GM21529 (cell line): Measurements from ENCODE around the gene MCCC1.
"Not testable (repeated sequence)": the region's sequence is repeated elsewhere in the genome, so short reads cannot be mapped to it uniquely, and the experiment has no call there.

Experiments used
- ATAC-seq: cut with Tn5 transposase; IDR thresholded peaks from one replicate; pipeline ENCODE4 v1.9.1; 2021; ENCODE audit not compliant: unreplicated experiment

The MCCC1 gene

DNA sequence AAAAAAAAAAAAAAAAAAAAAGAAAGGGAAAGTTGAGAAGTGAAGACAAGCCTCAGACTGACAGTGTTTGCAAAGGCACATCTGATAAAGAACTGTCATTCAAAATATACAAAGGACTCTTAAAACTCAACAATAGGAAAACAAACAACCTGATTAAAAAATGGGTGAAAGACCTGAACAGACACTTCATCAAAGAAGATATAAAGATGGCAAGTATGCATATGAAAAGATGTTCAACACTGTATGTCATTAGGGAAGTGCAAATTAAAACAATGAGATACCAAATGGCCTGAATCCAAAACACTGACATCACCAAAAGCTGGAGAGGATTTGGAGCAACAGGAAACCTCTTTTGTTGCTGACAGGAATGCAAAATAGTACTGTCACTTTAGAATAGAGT, 48.6 kb downstream of the MCCC1 start:
- ATAC-seq: no peak

DNA sequence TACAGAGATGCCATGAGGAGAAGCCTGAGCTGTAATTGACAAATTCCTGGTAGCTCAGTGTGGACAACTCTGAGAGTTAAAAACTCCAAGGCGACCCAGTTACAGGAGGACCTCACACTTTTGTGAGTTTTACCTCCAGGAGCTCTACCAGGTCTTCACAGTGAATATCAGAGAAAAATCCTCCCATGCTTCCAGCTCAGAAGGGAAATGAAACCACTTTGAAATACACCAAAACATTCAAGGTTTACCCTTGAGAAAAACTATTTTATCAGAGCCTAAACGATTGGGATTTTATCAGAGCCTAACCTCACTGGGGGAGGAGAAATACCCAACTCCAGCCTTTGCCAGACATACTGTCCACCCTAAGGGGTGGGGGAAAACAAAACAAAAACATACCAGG, 52.4 kb downstream of the MCCC1 start:
- ATAC-seq: no peak

DNA sequence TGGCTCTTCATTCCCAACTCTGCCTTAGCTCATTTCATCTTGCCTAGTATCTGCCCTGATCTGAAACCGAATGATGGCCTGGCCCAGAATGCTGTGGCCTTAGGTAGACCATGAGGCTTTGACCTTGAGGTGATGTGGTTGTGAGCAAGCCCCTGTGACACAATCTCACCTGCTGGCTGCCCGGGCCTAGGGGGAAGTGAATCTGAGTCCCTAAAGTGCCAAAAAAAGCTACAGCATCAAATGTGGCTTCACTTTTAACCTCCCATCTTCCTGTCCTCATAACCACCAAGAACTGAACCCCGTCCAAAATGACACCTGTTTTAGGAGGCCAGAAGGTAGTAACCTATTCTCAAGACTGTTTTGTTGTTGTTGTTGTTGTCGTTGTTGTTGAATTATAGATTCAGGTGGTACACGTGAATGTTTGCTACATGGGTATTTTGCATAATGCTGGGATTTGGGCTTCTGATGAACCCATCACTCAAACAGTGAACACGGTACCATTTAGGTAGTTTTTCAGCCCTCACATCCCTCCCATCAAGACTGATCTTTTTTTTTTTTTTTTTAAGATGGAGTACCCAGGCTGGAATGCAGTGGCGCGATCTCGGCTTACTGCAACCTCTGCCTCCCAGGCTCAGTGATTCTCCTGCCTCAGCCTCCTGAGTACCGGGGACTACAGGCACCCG, 54.6 kb downstream of the MCCC1 start:
- peak; percentile 97 for ATAC-seq

DNA sequence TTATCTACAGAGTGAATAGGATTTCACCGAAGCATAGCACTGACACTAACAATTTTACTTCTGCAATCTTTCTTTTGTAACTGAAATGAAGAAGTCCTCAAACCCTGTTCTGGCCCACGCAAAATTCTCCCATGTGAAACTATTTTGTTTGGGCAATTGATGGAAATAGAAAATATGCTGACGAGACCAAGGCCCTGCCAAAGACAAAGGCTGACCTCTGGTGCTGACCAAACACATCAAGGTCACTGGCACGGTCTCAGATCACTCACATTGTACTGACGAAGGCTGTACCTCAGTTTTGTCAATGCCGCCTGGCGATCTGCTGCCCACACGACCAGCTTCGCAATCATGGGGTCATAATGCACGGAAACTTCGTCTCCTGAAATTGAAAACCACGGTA, 60.5 kb downstream of the MCCC1 start:
- no peak for ATAC-seq

DNA sequence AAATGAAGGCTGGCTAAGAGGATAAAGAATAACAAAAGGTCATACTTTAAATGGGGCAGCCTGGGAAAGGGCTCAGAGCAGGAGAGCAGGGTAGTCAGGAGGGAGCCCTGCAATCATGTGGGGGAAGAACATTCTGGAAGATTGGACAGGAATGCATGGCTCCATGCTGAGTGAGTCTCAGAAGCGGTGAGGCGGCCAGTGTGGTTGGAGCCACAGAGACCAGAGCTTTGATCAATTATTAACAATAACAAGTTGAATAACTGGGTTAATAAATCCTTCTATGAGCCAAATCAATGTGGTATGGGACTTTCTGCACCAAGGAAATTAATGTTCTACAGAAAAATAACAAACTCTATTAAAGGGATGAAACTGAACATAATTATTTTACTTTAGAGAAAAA, 61.1 kb downstream of the MCCC1 start:
- ATAC-seq: no peak

DNA sequence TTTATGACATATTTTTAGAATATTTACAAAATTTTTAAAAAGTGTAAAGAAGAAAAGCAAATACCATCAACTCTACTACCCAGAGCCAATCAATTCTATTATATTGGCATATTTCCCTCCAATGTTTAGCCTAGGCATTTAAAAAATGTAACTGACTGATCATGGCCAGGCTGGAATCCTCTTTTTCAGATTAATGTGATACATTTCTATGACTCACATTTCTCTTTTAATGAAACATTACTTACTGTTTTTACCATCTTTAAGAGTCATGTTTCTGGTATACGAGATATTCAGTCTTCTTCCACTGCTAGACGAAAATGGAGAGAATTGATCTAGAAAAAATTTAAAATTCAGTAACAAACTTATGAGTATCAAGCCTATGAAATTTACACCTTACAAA, 65.5 kb downstream of the MCCC1 start:
- no peak for ATAC-seq

DNA sequence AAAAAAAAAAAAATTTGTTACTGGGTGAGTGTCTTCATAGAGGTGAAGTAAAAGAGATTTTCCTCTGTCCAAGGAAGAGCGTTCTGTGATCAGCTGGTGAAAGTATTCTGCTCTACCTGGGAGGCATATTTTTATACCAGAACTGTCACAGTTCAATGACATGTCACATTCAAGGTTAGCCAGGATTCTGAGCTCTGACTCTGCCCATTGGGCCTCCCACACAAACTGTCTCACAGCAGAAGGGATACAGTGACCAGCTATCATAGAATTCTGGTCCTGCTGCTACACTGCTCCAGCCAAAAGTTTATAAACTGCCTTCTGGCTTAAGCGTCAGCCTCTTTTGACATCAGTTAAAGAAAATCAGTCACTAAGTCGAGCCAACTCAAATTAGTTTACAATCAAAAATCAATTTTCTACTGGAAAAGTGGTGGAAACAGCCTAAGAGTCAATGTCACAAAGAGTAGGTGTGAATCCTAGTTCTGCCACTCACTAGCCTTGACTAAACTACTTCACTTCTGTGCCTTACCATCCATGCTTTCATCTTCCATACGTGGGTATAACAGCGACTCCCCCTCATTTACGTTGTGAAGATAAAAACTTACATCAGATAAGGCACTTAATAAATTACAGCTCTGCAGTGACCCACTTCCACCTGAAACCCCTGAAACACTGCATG, 66.3 kb downstream of the MCCC1 start:
- ATAC-seq: no peak

DNA sequence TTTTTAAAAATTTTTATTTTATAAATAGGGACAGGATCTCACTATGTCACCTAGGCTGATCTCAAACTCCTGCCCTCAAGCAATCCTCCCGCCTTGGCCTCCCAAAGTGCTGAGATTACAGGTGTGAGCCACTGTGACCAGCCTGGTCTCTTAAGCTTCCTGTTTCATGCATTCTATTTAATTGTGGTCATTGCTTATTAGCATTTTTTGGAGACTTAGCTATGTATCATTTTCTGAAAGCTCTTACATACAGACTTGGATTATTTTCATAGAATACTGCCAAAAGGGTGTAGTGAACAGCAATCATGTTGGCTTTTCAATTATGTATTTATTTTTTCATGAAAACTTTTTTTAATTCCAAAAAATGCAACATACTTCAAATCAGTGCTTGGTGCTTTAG, 67.5 kb downstream of the MCCC1 start:
- no peak for ATAC-seq

DNA sequence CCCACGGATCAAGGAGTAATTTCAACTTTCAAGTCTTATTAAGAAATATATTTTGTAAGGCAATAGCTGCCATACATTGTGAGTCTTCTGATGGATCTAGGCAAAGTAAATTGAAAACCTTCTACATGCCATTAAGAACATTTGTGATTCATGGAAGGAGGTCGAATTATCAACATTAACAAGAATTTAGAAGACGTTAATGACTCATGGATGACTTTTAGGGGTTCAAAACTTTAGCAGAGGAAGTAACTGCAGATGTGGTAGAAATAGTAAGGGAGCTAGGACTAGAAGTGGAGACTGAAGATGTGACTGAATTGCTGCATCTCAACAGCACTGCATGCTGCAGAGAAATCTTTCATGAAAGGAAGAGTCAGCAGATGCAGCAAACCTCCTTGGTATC, 70.9 kb downstream of the MCCC1 start:
- no peak for ATAC-seq

DNA sequence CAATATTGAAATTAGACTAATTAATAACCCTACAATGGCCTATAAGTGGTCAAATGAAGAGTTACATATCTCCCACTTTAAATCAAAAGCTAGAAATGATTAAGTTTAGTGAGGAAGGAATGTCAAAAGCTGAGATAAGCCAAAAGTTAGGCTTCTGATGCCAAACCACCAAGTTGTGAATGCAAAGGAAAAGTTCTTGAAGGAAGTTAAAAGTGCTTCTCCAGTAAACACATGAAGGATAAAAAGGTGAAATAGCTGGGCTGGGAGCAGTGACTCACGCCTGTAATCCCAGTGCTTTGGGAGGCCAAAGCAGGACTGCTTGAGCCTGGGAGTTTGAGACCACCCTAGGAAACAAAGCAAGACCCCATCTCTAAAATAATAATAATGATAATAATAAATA, 72.0 kb downstream of the MCCC1 start:
- no peak for ATAC-seq

DNA sequence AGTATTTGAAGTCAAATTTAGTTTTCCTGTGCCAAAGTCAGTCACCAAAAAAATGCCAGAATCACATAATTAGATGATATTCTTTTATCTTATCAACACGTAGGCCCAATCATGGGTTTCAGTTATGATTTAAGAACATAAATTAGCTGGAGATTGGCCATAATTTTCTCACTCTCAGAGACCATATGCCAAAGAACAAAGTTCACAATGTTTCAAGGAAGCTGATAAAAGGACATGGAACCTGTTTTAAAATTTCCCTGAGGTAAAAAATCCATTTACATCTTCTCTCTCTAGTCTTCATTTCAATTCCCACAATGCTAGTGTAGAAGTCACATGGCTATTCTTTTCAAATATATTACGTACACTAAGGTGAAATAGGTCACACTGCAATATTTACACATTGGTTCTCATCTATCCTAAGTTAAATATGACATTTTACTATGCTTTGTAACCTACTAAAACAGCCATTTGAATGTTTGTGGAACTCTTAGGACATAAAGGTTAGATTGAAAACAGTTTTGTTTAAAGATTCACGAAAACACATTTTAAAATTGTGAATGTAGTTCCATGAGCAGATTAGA, 76.3 kb downstream of the MCCC1 start:
- no peak for ATAC-seq

DNA sequence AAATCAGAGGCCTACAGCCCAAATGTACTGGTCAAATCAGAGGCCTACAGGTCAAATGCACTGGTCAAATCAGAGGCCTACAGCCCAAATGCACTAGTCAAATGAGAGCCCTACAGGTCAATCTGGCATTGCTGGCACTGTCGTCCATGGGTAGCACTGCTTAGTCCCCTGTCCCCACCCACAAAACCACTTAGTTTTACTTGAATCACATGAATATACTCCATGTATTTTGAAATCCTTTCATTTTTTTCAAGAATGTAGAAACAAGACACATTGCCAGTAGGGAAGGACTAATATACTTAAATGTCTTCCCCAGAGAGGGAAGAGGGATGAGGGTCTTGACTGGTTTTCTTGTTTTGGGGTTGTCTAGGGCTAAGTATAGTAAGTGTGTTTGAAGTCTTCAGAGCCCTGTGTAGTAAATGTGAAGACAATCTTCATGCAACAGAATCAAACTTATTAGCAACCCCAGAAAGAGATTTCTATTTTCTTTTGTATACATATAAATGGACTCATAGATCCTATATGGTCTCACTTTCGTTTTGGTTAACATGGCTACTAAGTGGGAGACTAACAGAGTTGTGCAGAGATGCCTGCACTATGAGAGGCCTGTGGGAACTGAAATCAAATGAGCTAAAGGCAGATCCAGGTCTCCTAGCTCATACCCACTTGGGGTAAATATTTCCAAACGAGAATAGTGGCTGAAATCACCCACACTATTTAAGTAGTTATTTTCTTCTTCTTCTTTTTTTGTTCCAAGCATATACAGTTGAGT, 80.7 kb downstream of the MCCC1 start:
- ATAC-seq: no peak

DNA sequence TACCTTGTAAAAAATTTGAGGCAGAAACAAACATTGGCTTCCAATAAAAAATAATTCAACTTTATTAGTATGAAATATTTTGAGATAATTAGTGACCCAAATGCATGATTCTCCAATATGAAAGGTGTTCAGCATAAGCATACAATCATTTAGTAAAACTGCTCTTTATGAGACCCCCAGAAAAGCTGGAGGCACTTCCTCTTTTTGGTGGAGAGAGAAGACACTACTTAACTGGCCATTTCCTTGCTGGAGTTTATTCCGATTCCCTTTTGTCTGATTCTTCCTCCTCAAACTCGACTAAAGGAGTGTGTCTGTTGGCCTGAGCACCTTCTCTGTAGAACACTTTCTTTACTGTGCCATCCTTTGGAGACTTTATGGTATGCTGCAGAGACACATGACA, 84.1 kb downstream of the MCCC1 start:
- ATAC-seq: no peak

DNA sequence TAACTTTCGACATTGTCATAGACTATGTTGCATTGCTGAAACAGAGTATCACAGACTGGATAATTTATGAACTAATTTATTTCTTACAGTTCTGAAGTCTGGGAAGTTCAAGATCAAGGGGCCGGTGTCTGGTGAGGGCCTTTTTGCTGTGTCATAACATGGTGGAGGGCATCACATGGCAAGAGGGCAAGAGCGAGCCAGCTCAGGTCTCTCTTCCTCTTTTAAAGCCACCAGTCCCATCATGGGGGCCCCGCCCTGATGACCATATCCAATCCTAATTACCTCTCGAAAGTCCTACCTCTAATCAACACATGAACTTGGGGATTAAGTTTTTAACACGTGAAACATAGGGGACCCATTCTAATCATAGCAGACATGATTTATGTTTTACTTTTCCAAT, 85.4 kb downstream of the MCCC1 start:
- ATAC-seq: no peak

DNA sequence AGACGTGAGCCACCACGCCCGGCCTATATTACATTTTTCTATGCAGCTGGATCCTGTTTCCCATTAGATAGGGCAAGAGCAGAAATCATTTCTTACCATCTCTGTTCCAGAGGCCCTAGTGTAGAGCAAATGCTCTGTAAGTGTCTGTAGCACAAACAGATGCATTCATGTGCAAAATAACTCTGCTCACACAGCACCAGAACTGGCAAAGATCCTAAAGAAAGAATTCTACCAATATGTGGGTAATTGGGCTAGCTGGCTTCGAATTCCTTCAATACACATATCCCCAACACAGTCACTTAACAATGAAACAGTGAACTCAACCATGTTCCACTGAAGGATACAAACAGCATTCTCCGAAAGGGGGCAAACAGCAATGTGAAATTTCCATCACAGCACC, 86.2 kb downstream of the MCCC1 start:
- no peak for ATAC-seq

DNA sequence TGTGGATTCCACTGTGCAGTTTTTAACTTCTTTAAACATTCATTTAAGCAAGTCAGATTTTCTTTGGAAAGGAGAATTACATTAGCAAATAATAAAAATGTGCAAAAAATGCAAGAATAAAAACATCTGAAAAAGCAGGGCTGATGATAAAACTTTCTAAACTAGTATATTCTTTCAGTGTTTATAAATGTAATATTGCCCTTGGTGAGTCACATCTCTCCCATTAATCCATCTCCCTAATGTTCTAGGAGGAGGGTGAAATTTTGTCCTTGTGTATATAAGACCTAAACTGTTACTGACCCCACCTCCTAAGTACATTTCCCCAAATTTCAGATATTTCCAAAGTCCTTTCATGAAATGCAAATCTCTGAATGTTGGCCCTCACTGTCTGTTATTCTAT, 90.5 kb downstream of the MCCC1 start:
- no peak for ATAC-seq

DNA sequence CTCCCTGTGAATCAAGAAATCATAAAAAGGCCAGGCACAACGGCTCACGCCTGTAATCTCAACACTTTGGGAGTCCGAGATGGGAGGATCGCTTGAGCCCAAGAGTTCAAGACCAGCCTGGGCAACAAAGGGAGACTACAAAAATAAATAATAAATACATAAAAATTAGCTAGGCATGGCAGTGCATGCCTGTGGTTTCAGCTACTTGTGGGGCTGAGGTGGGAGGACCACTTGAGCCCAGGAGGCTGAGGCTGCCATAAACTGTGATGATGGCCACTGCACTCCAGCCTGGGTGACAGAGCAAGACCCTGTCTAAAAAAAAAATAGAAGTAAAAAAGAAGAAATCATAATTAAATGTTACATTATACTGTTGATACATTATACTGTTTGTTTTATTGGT, 91.0 kb downstream of the MCCC1 start:
- ATAC-seq: no peak

DNA sequence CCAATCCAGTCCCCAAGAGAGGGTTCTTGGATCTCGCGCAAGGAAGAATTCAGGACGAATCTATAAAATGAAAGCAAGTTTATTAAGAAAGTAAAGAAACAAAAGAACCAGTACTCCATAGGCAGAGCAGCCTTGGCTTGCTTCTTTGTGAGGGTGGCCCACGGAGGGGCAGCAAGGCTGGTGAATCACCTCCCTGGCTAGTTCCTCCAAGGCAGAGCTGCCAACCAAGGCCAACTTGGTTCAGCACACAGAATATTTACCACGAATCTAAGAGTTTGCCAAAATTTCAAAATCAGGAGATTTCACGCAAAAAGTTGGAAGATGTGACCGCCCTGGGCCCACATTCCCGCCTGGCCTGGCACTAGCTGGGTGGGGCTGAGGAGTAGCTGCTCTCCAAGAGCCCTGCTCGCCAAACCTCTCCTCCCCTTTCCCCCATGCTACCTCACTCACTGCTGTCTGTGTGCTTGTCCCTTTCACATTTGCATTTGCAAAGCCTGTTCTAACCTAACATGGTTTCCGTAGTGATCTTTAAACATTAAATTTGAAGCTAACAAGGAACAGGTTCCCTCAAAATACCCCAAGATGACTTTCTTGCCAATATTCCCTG, 92.8 kb downstream of the MCCC1 start:
- no peak for ATAC-seq

DNA sequence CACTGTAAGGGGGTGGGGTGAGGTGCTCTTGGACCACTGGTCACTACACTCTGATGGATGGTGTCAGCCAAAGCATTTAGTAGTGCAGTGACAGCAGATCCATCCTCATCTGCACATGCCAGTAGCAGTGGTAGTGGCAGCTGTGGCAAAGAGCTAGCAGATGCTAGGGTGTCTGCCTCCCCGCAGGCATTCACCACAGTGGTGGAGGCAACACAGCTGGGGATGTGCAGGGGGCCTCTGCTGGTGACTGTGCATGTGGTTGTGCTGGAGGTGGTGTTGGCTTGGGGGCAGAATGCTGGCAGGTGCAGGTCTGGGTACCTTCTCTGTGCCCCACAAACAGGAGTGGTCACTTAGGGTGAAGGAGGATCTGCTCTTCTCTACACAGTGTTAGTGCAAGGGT, 99.5 kb downstream of the MCCC1 start:
- no peak for ATAC-seq

DNA sequence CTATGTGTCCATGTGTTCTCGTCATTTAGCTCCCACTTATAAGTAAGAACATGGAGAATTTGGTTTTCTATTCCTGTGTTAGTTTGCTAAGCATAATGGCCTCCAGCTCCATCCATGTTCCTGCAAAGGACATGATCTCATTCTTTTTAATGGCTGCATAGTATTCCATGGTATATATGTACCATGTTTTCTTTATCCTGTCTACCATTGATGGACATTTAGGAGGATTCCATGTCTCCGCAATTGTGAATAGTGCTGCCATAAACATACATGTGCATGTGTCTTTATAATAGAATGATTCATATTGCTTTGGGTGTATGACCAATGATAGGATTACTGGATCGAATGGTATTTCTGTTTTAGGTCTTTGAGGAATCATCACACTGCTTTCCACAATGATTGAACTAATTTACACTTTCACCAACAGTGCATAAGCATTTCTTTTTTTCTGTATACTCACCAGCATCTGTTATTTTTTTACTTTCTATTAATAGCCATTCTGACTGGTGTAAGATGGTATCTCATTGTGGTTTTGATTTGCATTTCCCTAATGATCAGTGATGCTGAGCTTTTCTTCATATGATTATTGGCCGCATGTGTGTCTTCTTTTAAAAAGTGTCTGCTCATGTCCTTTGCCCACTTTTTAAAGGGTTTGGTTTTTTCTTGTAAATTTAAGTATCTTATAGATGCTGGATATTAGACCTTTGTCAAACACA, 105.7 kb downstream of the MCCC1 start:
- ATAC-seq: not testable (repeated sequence)

DNA sequence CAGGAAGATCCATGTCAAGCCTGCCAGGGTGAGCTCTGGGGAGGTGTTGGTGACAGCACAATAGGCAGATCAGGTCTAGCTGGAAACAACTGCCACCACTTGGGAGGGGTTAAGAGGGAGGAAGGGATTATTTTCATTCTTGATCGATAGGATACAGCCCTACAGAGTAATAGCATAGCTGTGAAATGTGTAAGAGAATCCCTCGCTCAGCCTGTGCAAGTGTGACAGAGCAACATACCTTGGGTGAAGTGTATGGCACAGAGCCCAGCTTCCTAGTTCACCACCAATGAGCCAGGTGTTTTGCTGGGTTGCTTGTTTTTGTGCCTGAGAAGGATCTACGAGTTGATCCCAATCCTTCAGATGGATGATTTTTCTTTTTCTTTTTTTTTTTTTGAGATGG, 109.7 kb downstream of the MCCC1 start:
- ATAC-seq: no peak
